Left lobe of liver (tissue), 2 donors: ENCODE results near the gene DTX4. TPM values are rescaled to one million over a fixed set of nuclear protein-coding genes. Genes with fewer than 3 reads are reported as not detected.
A peak's percentile ranks its signal among the peaks of the same experiment; 100 is the strongest.

Experiments used
- ATAC-seq: fragments of 200-7000 bp; cut with Tn5 transposase; one replicate; pipeline ENCODE4 v1.9.1; 2020; ENCODE audit warnings: mild to moderate bottlenecking, moderate library complexity
- DNase-seq: peaks from one replicate; pipeline ENCODE4 v3.0.0-alpha.2; 2020; ENCODE audit warnings: low spot score
- total RNA-seq: library from RNA; stranded (reverse); gene quantifications from one replicate; pipeline ENCODE4 v1.2.1, GENCODE V29; 2021
- donor health status: DM: no; HTN: no; CAD: no; lungs with moderate emphysema.
- donor health status: DM: no; HTN: yes; CAD: no.

DTX4 gene
- total RNA-seq, 1 donor from 2014 or later = 19.9 TPM

- ATAC-seq (no peak), DNase-seq (no peak)
Observed at GRCh38 chr11:59189986-59190385, 18.1 kb downstream of the DTX4 start.

- DNase-seq (peak; percentile 85), ATAC-seq (peak; percentile 89)
Observed at GRCh38 chr11:59191095-59191494, 19.2 kb downstream of the DTX4 start.

GRCh38 chr11:59191890-59192289 is 20.0 kb downstream of the DTX4 start:
- peak; percentile 58 for ATAC-seq
- no peak for DNase-seq

GRCh38 chr11:59192446-59193020 is 20.6 kb downstream of the DTX4 start:
- ATAC-seq = no peak
- no peak for DNase-seq

- ATAC-seq = no peak
- no peak for DNase-seq
Observed at GRCh38 chr11:59193587-59194130, 21.7 kb downstream of the DTX4 start.

- no peak for ATAC-seq
- DNase-seq = no peak
Observed at GRCh38 chr11:59195586-59195985, 23.7 kb downstream of the DTX4 start.

DNA sequence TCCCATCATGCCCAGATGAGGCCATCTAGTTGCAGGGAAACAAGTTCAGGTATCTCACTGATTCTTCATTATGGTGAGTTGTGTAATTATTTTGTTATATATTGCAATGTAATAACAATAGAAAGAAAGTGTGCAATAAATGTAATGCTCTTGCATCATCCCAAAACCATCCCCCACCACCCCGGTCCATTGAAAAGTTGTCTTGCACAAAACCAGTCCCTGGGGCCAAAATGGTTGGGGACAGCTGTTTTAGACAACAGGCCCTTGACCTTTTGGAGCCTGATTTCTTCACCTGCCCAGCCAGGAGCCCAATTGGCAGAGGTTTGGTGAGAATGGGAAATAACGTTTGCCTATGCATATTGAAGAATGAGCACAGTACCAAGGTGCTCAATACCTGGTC is 24.8 kb downstream of the DTX4 start:
- DNase-seq (peak; percentile 68), ATAC-seq (peak; percentile 48)

GRCh38 chr11:59197991-59198390 is 26.1 kb downstream of the DTX4 start:
- ATAC-seq (peak; percentile 70), DNase-seq (peak; percentile 73)

DNA sequence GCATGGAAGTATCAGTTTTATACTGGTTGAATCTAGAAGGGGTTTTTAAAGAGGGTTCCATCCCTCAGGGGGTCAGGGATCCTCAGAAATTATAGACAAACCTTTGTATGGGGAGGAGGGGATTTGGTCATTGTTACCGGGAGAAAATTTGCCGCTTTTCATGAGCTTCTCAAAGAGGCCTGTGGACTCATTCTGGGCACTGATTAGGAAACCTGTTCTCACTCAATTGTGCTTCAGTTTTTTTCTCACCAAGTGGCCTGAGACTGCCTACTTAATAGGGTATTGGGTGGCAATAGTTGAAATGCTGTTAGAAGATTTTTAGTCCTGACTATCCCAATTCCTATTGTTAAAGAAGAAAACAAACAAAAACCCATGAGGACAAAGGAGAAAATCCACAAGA is 26.8 kb downstream of the DTX4 start:
- DNase-seq = no peak
- no peak for ATAC-seq

- ATAC-seq (no peak), DNase-seq (no peak)
Observed at GRCh38 chr11:59199546-59200422, 27.9 kb downstream of the DTX4 start.

DNA sequence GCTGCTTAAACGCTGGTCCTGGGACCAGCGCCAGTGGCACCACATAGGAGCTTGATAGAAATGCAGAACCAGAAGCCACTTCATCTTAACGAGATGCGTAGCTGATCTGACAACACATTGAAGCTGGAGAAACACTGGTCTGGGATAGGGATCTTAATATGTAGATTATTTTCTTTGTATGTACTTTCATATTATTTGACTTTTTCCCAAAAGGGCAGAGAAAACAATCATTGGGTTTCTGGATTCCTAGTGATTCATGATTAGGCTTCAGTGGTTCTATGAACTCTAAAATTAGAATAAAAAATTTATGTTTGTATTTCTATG is 28.5 kb downstream of the DTX4 start:
- ATAC-seq (no peak), DNase-seq (no peak)

DNA sequence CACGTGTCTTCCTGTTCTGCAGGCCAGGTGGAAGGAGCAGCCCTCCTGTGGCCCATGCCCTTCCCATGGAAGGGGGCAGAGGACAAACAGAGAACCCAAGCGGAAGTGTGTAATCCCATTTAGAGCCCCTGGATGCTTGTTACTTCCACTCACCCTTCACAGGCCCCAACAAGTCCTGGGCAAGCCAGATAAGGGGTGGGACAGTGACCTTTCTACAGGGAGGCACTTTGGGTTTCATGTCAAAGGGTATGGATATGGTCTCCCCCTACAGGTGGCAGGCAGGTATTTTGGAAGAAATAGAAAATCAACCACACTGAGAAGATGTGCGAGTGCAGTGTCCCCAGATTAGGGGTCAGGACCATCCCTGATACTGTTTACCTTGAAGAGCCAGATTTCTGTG is 29.4 kb downstream of the DTX4 start:
- peak; percentile 90 for ATAC-seq

DNA sequence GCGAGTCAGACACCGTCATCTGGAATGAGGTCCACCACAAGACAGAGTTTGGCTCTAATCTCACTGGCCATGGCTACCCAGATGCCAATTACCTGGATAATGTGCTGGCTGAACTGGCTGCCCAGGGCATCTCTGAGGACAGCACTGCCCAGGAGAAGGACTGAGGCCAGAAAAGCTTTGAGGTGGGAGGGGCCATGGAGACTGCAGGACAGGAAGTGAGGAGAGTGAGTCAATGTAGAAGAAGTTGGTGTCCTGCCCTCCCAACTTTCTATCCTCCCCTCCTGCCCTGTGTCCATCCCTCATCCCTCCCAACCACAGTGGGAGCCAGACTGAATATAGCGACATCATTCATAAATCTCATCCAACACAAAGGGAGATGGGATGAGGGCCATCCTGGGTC is 32.8 kb downstream of the DTX4 start:
- ATAC-seq = no peak

More for the DNA sequence above, 29.4 kb downstream of the DTX4 start:
- DNase-seq = no peak

GRCh38 chr11:59205648-59206047 is 33.7 kb downstream of the DTX4 start:
- ATAC-seq (no peak), DNase-seq (no peak)

More for the DNA sequence above, 32.8 kb downstream of the DTX4 start:
- no peak for DNase-seq

GRCh38 chr11:59206635-59207034 is 34.7 kb downstream of the DTX4 start:
- ATAC-seq (peak; percentile 87), DNase-seq (peak; percentile 67)

DNA sequence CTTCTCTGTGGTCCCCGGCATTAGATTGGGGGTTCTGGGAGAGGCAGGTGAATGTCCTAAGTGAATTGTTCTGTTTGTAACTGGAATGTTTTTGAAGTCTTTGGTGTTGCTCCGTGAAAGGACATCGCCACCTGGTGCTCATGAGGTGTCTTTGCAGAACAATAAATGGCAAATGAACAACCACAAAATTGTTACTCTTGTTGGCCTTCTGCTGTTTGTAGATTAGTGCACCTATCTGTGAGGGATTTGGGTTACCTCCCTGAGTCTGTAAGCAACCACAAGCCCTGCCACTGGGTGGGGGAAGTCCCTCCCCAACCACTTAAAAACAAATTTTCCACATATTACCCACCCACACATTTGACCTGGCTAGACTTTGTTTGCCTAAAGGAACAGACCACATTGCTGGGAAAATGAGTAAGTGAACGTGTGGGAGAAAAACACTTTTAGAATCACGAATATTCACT is 36.1 kb downstream of the DTX4 start:
- peak; percentile 71 for ATAC-seq
- DNase-seq = no peak

DNA sequence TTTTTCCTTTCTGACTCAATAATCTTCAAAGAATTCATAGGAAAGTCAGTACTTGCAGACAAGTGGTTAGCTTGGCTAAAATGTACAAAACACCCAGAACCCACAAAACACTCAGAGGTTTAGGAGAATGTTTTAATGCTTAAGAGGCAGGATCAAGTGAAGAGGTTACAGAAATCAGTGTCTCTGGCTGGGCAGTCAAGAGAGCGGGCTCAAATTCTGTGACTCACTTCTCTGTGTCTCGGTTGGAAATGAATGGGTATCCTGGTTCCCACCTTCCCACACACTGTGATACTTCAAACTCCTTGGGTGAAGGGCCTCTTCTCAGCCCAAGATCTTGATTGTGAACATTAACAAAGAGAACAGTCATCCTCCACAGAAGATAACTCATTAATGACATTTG is 37.0 kb downstream of the DTX4 start:
- ATAC-seq (no peak), DNase-seq (no peak)

- DNase-seq (no peak), ATAC-seq (no peak)
Observed at GRCh38 chr11:59212222-59212621, 40.3 kb downstream of the DTX4 start.

DNA sequence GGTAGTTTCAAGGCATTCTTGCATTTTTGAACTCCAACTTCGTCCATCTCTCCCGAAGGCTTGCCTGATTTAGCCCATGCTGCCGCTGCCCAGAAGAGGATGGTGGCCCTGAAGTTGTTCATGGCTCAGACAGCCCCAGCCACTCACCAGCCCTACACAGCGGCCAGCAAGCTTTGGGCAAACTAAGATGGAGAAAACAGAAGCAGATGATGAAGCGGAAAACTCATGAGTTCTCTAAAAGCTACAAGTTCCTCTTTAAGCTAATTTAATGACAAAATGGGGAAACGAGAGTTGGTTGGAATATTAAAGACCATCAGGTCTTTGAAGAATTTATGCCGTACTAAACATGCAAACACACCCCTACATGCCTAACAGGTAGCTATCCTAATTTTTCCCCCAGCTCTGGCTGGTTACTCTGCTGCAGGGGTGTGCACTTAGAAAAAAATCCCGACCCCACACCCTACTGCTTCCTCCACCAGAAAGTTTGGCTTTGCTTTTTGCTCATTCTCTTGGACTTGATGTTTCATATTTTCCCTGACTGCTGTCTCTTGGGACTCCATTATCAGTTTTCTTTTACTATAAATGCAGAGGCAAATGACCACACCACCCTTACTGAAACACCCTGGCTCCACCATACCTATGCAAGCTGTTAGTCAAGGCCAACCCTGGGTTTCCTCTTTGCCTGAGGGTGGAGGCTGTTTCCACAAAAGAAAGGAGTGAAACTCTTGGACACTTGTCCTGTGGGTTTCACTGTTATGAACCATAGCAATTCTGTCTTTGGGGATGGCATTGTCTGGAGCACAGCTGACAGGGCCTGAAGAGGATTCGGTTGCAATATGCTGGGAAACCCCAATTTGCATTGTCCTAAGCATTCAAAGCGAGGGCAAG is 41.1 kb downstream of the DTX4 start, which contains the start of gene MPEG1:
Gene MPEG1, minus strand, starts transcription at position 184 of the 888 bp plus-strand sequence. Its CDS starts 62 bp downstream, at position 122.
- ATAC-seq = peak; percentile 20
- DNase-seq = no peak

DNA sequence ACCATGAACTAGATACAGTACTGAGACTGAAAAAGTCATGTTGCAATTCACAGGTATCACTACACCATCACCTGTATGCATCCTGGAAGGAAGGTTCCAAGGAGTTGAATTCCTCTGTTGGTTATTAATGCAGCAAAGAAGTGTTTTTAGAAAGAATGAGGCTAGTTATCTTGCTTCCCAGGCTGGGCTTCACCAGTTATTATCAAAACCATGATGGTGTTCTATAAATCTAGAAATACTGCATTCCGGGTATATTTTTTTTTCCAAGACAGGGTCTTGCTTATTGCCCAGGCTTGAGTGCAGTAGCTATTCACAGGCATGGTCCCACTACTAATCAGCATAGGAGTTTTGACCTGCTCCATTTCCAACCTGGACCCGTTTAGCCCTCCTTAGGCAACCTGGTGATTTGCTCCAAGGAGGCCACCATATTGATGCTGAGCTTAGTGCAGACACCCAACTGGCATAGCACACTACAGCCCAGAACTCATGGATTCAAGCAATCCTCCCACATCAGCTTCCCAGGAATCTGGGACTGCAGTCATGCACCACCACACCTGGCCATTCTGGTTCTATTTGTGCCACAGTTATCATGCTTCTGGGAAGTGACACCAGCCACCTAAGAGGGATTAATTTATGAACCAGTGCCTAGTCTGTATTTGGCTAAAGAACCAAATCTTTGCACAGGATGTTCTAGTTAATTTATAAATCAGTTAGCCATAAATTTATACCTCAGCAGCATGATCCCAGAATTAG is 42.4 kb downstream of the DTX4 start:
- ATAC-seq = no peak
- DNase-seq = no peak
